ENCODE data around the gene NCOA7. TPM values are rescaled to one million over a fixed set of nuclear protein-coding genes. Genes with fewer than 3 reads are reported as not detected.

The NCOA7 gene
- total RNA-seq, 1 experiment from 2014 or later = 14.4 TPM

DNA sequence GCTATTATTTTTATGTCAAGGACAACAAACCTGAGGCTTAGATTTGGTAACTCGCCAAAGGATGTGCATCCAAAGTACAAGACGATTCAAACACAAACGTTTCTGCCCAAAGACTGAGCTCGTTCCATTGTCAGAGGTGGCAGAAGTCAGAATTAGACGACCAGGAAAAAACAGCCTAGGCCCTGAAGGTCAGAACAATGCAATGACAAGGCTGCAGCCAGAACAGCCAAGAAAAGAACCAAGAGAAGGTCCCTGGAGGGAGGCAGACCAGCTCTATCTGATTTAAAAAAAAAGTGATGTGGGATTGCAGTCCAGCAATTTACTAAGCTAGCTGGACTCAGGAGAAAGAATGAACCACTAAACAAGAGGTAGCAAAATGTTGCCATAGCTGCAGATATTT lies 54.2 kb downstream of the NCOA7 start:
- ChIA-PET CTCF (interaction anchor here (0.7 to 1.7 kb wide), 6 partner anchors 13 to 111 kb away, joined by 3 to 7 read pairs (median 5); partner anchors contain the start of gene HINT3), POLR2A (no interaction called here)
- H3K4me3 Mint-ChIP-seq = no peak overlapping the region
- DNase-seq (ENCODE audit: low spot score) (no peak), ATAC-seq (no peak)
- no peaks in the 10 kb centered on the region for H3K36me3 Mint-ChIP-seq
- TF ChIP-seq GTF2I (CRISPR knock-in tag; conservative IDR thresholded peaks at IDR 0.05) (no peak), EMX1 (CRISPR knock-in tag; IDR thresholded peaks at IDR 0.05) (no peak), GRHL2 (CRISPR knock-in tag; IDR thresholded peaks at IDR 0.05; ENCODE audit: insufficient replicate concordance, severe bottlenecking) (no peak), ZBTB21 (CRISPR knock-in tag; IDR thresholded peaks at IDR 0.05; ENCODE audit: borderline replicate concordance) (no peak), ZNF219 (CRISPR knock-in tag; IDR thresholded peaks at IDR 0.05; ENCODE audit: borderline replicate concordance) (no peak), CREB1 (CRISPR knock-in tag; IDR thresholded peaks at IDR 0.05) (no peak)
- TF ChIP-seq, protein P1, sequence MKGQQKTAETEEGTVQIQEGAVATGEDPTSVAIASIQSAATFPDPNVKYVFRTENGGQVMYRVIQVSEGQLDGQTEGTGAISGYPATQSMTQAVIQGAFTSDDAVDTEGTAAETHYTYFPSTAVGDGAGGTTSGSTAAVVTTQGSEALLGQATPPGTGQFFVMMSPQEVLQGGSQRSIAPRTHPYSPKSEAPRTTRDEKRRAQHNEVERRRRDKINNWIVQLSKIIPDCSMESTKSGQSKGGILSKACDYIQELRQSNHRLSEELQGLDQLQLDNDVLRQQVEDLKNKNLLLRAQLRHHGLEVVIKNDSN (CRISPR knock-in tag; IDR thresholded peaks at IDR 0.05) = no peak
- TF ChIP-seq, protein P2, sequence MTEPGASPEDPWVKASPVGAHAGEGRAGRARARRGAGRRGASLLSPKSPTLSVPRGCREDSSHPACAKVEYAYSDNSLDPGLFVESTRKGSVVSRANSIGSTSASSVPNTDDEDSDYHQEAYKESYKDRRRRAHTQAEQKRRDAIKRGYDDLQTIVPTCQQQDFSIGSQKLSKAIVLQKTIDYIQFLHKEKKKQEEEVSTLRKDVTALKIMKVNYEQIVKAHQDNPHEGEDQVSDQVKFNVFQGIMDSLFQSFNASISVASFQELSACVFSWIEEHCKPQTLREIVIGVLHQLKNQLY (CRISPR knock-in tag; IDR thresholded peaks at IDR 0.05) = no peak
- TF ChIP-seq, protein P3, sequence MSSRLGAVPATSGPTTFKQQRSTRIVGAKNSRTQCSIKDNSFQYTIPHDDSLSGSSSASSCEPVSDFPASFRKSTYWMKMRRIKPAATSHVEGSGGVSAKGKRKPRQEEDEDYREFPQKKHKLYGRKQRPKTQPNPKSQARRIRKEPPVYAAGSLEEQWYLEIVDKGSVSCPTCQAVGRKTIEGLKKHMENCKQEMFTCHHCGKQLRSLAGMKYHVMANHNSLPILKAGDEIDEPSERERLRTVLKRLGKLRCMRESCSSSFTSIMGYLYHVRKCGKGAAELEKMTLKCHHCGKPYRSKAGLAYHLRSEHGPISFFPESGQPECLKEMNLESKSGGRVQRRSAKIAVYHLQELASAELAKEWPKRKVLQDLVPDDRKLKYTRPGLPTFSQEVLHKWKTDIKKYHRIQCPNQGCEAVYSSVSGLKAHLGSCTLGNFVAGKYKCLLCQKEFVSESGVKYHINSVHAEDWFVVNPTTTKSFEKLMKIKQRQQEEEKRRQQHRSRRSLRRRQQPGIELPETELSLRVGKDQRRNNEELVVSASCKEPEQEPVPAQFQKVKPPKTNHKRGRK (CRISPR knock-in tag; IDR thresholded peaks at IDR 0.05; ENCODE audit: borderline replicate concordance) = no peak
- H3K4me1 Mint-ChIP-seq = peaks cover 6% of the 10 kb centered on the region; the same call in 1 of the 2 replicates
- 0 out of 2 replicates have a peak, but pooled peaks cover 4% of the 10 kb centered on the region for H3K9me3 Mint-ChIP-seq
- no peak overlapping the region; the same call in 1 of the 2 replicates for H3K27ac Mint-ChIP-seq
- H3K27me3 Mint-ChIP-seq (ENCODE audit: low read depth) = no peaks in the 10 kb centered on the region

DNA sequence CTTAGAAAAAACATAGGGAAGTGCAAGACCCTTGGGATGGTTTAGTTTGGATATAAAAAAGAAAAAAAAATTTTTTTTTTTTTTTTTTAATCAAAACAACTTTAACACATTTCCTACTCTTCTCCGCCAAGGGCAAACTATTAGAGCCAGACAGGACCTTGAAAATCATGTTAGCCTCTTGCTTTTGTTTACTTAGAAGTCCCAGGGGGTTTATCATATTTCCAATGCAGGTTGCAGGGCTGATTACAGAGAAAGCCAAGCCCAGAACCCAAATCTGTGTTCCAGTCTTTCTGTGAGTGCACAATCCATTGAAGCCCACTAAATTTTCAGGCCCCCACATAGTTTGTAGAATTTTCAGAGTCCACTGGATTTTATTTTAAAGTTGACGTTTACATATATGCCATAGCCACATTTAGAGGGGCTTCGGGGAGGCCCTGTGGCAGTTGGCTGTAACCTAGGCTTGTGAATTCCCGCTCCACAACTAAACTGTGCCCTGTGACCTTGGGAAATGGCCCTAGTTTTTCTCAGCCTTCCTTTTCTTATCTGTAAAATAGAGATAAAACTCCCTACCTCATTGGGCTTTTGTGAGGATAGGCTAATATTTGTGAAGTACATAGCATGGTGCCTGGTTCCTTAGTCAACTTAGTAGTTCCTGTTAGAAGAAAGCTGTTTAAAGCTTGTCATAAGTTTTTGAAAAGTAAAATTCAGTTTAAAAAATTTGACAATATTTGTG lies 55.7 kb downstream of the NCOA7 start:
- Mint-ChIP-seq H3K27me3 (ENCODE audit: low read depth) (no peaks in the 10 kb centered on the region), H3K27ac (no peak overlapping the region), H3K4me3 (no peak overlapping the region), H3K9me3 (0 out of 2 replicates have a peak, but pooled peaks cover 4% of the 10 kb centered on the region), H3K4me1 (peaks cover 3% of the 10 kb centered on the region; the same call in 1 of the 2 replicates), H3K36me3 (no peaks in the 10 kb centered on the region)
- ATAC-seq = no peak
- CTCF ChIA-PET = no interaction called here
- DNase-seq (ENCODE audit: low spot score) = no peak
- POLR2A ChIA-PET = no interaction called here
- TF ChIP-seq, protein P4, sequence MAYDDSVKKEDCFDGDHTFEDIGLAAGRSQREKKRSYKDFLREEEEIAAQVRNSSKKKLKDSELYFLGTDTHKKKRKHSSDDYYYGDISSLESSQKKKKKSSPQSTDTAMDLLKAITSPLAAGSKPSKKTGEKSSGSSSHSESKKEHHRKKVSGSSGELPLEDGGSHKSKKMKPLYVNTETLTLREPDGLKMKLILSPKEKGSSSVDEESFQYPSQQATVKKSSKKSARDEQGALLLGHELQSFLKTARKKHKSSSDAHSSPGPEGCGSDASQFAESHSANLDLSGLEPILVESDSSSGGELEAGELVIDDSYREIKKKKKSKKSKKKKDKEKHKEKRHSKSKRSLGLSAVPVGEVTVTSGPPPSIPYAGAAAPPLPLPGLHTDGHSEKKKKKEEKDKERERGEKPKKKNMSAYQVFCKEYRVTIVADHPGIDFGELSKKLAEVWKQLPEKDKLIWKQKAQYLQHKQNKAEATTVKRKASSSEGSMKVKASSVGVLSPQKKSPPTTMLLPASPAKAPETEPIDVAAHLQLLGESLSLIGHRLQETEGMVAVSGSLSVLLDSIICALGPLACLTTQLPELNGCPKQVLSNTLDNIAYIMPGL (CRISPR knock-in tag; IDR thresholded peaks at IDR 0.05) = no peak
- TF ChIP-seq MYBL2 (CRISPR knock-in tag; IDR thresholded peaks at IDR 0.05) = no peak
- TF ChIP-seq CREM (CRISPR knock-in tag; IDR thresholded peaks at IDR 0.05) = no peak
- TF ChIP-seq ZNF396 (CRISPR knock-in tag; IDR thresholded peaks at IDR 0.05; ENCODE audit: borderline replicate concordance) = no peak
- TF ChIP-seq SMAD3 (CRISPR knock-in tag; IDR thresholded peaks at IDR 0.05; ENCODE audit: borderline replicate concordance) = no peak
- TF ChIP-seq TCF7 (CRISPR knock-in tag; IDR thresholded peaks at IDR 0.05; ENCODE audit: low read depth) = no peak
- TF ChIP-seq CBFB (CRISPR knock-in tag; IDR thresholded peaks at IDR 0.05; ENCODE audit: low read depth) = no peak
- TF ChIP-seq, protein P5, sequence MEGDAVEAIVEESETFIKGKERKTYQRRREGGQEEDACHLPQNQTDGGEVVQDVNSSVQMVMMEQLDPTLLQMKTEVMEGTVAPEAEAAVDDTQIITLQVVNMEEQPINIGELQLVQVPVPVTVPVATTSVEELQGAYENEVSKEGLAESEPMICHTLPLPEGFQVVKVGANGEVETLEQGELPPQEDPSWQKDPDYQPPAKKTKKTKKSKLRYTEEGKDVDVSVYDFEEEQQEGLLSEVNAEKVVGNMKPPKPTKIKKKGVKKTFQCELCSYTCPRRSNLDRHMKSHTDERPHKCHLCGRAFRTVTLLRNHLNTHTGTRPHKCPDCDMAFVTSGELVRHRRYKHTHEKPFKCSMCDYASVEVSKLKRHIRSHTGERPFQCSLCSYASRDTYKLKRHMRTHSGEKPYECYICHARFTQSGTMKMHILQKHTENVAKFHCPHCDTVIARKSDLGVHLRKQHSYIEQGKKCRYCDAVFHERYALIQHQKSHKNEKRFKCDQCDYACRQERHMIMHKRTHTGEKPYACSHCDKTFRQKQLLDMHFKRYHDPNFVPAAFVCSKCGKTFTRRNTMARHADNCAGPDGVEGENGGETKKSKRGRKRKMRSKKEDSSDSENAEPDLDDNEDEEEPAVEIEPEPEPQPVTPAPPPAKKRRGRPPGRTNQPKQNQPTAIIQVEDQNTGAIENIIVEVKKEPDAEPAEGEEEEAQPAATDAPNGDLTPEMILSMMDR (IDR thresholded peaks at IDR 0.05) = no peak
- TF ChIP-seq, protein P6, sequence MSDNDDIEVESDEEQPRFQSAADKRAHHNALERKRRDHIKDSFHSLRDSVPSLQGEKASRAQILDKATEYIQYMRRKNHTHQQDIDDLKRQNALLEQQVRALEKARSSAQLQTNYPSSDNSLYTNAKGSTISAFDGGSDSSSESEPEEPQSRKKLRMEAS (CRISPR knock-in tag; IDR thresholded peaks at IDR 0.05) = no peak
- TF ChIP-seq RORB (CRISPR knock-in tag; IDR thresholded peaks at IDR 0.05) = no peak
- TF ChIP-seq ZNF138 (CRISPR knock-in tag; conservative IDR thresholded peaks at IDR 0.05) = no peak
- TF ChIP-seq, protein P7, sequence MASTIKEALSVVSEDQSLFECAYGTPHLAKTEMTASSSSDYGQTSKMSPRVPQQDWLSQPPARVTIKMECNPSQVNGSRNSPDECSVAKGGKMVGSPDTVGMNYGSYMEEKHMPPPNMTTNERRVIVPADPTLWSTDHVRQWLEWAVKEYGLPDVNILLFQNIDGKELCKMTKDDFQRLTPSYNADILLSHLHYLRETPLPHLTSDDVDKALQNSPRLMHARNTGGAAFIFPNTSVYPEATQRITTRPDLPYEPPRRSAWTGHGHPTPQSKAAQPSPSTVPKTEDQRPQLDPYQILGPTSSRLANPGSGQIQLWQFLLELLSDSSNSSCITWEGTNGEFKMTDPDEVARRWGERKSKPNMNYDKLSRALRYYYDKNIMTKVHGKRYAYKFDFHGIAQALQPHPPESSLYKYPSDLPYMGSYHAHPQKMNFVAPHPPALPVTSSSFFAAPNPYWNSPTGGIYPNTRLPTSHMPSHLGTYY (CRISPR knock-in tag; IDR thresholded peaks at IDR 0.05) = no peak
- no peak for TF ChIP-seq NFE2L1 (CRISPR knock-in tag; IDR thresholded peaks at IDR 0.05)
- TF ChIP-seq, protein P8, sequence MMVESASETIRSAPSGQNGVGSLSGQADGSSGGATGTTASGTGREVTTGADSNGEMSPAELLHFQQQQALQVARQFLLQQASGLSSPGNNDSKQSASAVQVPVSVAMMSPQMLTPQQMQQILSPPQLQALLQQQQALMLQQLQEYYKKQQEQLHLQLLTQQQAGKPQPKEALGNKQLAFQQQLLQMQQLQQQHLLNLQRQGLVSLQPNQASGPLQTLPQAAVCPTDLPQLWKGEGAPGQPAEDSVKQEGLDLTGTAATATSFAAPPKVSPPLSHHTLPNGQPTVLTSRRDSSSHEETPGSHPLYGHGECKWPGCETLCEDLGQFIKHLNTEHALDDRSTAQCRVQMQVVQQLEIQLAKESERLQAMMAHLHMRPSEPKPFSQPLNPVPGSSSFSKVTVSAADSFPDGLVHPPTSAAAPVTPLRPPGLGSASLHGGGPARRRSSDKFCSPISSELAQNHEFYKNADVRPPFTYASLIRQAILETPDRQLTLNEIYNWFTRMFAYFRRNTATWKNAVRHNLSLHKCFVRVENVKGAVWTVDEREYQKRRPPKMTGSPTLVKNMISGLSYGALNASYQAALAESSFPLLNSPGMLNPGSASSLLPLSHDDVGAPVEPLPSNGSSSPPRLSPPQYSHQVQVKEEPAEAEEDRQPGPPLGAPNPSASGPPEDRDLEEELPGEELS (CRISPR knock-in tag; IDR thresholded peaks at IDR 0.05) = no peak
- TF ChIP-seq ZNF219 (CRISPR knock-in tag; IDR thresholded peaks at IDR 0.05; ENCODE audit: borderline replicate concordance) = no peak
- TF ChIP-seq, protein P9, sequence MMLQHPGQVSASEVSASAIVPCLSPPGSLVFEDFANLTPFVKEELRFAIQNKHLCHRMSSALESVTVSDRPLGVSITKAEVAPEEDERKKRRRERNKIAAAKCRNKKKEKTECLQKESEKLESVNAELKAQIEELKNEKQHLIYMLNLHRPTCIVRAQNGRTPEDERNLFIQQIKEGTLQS (CRISPR knock-in tag; conservative IDR thresholded peaks at IDR 0.05) = no peak
